Measurements from ENCODE around the gene SEC61B. TPM values are rescaled to one million over a fixed set of nuclear protein-coding genes. Genes with fewer than 3 reads are reported as not detected.

Gene SEC61B
- total and polyA plus RNA-seq, 2 experiments from 2014 or later = 133 to 602 TPM

DNA sequence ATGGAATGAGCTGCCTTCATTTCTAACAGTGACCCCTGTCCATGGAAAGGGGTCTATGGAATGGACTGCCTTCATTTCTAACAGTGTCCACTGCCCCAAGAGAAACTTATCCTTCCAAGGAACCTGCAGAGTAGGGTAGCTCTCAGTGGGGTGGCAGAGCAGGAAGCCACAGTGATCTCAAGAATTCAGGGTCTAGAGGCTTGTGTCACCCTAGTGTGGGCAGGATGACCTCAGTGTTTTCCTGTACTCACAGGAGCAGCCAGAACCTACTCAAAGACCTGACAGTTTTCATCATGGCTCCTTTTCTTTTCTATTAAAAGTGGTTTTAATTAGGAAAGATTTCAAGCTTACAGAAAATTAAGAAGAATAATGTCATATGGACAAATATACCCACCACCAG lies 27.5 kb downstream of the SEC61B start (continued):
- TF ChIP-seq ZNF462 (CRISPR knock-in tag; IDR thresholded peaks at IDR 0.05) = no peak

DNA sequence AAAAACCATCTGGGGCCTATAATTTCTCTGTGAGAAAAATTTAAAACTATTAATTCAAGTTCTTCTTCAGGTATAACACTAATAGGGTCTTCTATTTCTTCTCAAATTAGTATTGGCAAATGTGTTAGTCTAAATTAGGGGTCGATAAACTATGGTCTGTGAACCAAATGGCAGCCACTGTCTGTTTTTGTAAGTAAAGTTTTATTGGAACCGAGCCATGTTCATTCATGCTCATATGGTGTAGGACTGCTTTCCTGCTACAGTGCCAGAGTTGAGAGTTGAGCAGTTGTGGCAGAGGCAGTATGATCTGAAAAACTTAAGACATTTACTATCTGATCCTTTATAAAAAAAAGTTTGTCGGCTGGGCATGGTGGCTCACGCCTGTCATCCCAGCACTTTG lies 29.1 kb downstream of the SEC61B start:
- Histone ChIP-seq H3K79me2 (replicated peaks; ENCODE audit: insufficient read depth) (no peaks in the 10 kb centered on the region), H3K36me3 (ENCODE audit: insufficient read depth) (no peaks in the 10 kb centered on the region), H3K27ac (ENCODE audit: low read depth) (no peak overlapping the region), H4K20me1 (replicated peaks; ENCODE audit: insufficient read depth) (no peaks in the 10 kb centered on the region), H2AFZ (no peak overlapping the region), H3K9me2 (ENCODE audit: insufficient read depth) (no peaks in the 10 kb centered on the region), H3K4me3 (no peak overlapping the region), H3F3A (replicated peaks; ENCODE audit: low read depth) (no peaks in the 10 kb centered on the region), H3K27me3 (ENCODE audit: insufficient read depth) (no peaks in the 10 kb centered on the region), H3K4me2 (no peak overlapping the region), H3K4me1 (ENCODE audit: insufficient read depth) (no peaks in the 10 kb centered on the region)
- ATAC-seq (no peak), DNase-seq (ENCODE audit: low spot score) (no peak)
- no peak overlapping the region for H3K27ac Mint-ChIP-seq
- H3K36me3 Mint-ChIP-seq (ENCODE audit: low read depth) = no peaks in the 10 kb centered on the region
- H3K9me3 Mint-ChIP-seq = no peaks in the 10 kb centered on the region
- peaks cover 4% of the 10 kb centered on the region for H3K27me3 Mint-ChIP-seq (ENCODE audit: insufficient read depth, low read depth, poor library complexity)
- H3K4me3 Mint-ChIP-seq = no peak overlapping the region
- no peaks in the 10 kb centered on the region for H3K4me1 Mint-ChIP-seq
- TF ChIP-seq JUNB (IDR thresholded peaks at IDR 0.05; ENCODE audit: unreplicated experiment) (no peak), POLR2AphosphoS5 (IDR thresholded peaks at IDR 0.05; ENCODE audit: low read depth) (no peak), ZNF114 (CRISPR knock-in tag; IDR thresholded peaks at IDR 0.05) (no peak), EZH2phosphoT487 (IDR thresholded peaks at IDR 0.05; ENCODE audit: unreplicated experiment) (no peak), ZNF331 (CRISPR knock-in tag; IDR thresholded peaks at IDR 0.05; ENCODE audit: low read depth) (no peak)
